HT-29 (cell line): ENCODE measurements around the gene SNAP25. TPM values are rescaled to one million over a fixed set of nuclear protein-coding genes. Genes with fewer than 3 reads are reported as not detected.

Experiments used
- DNase-seq: peaks from one replicate; pipeline ENCODE4 v3.0.0-alpha.2; 2015; ENCODE audit warnings: low spot score
- total RNA-seq: library from RNA; depleted of rRNA; stranded (reverse); fragments of >200 nt; shearing (Covaris generic); gene quantifications from 2 replicates; pipeline ENCODE4 v1.2.3, GENCODE V29; 2014

SNAP25 gene
- total RNA-seq, 1 experiment from 2014 or later, result not detected

GRCh38 chr20:10304471-10305046 is 85.9 kb downstream of the SNAP25 start:
- DNase-seq, result no peak

DNA sequence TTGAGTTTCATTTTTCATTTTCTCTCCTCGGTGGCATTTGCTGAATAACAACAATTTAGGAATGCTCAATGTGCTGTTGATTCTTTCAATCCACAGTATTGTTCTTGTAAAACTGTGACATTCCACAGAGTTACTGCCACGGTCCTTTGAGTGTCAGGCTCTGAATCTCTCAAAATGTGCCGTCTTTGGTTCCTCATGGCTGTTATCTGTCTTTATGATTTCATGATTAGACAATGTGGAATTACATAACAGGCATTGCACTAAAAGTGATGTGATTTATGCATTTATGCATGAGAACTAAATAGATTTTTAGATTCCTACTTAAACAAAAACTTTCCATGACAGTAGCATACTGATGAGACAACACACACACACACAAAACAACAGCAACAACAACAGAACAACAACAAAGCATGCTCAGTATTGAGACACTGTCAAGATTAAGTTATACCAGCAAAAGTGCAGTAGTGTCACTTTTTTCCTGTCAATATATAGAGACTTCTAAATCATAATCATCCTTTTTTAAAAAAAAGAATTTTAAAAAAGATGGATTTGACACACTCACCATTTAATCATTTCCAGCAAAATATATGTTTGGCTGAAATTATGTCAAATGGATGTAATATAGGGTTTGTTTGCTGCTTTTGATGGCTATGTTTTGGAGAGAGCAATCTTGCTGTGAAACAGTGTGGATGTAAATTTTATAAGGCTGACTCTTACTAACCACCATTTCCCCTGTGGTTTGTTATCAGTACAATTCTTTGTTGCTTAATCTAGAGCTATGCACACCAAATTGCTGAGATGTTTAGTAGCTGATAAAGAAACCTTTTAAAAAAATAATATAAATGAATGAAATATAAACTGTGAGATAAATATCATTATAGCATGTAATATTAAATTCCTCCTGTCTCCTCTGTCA is 88.1 kb downstream of the SNAP25 start:
- no peak for DNase-seq

- DNase-seq, result no peak
Measured at GRCh38 chr20:10307359-10307735, 88.7 kb downstream of the SNAP25 start.

DNA sequence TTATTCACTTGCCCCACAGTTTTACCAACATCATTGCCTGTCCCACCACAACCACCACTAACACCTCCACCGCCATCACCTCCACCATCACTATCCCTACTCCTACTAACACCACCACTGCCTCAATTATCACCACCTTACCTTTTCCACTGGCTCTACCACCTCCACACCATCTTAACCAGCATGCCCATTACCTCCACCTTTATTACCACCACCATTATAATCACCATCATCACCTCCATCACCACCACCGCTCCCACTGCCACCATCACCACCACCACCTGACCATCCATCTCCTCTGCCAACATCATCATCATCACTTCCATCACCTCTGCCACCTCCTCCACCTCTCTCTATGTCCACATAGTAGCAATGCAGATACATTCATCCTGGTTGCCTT is 90.0 kb downstream of the SNAP25 start:
- no peak for DNase-seq

GRCh38 chr20:10309326-10309725 is 90.7 kb downstream of the SNAP25 start:
- no peak for DNase-seq

DNA sequence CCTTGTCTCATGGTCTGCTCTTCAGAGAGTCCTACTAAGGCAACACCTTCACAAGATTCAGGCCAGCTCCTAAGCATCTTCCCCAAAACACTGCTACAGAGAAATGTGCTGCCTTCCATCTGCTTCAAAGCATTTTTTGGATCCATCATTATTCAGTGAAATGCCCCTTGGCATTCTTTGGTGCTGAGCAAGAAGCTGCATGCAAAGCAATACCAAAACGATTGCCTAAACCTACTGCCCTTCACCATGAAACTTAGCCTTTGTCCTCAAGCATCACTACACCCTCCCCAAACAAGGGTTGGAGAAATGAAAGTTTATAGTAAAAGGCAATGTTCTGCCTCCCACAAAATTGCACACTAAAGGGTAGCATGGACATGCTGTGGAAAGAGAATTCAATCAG is 93.5 kb downstream of the SNAP25 start:
- no peak for DNase-seq

DNA sequence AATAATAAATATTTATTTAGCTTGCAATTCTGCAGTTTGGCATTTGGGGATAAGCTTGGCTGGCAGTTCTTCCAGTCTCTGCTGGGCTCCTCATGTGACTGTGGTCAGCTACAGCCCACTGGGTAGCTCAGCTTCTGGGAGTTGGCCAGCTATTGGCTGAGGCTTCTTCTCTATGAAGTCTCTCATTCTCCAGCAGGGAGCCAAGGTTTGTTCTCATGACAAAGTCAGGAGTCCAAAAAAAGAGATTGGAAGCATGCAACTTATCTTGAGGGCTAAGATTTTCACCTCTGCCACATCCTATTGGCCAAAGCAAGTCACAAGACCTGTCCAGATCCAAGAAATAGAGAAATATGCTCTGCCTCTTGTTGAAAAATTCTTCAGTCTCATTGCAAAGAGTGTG is 94.6 kb downstream of the SNAP25 start:
- no peak for DNase-seq

DNA sequence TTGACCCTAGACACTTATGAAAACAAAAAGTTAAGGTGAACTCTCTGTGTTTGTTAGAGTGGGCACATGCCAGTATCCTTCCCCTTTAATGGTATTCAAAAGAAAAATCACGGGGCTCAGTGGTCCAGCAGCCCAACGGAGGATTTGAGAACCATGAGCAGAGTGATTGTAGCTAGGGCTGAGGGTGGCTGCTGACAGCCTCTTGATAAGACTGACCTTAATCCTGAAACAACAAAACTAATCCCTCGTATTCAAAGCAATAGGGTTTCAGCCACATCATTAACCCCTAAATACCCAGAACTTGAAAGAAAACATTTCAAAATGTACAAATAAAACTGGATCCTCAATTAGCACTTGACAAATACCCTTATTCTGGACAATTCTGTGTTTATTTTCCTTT is 95.1 kb downstream of the SNAP25 start:
- DNase-seq, result no peak

GRCh38 chr20:10314198-10314597 is 95.6 kb downstream of the SNAP25 start:
- DNase-seq, result no peak

GRCh38 chr20:10315138-10315537 is 96.5 kb downstream of the SNAP25 start:
- DNase-seq, result no peak

DNA sequence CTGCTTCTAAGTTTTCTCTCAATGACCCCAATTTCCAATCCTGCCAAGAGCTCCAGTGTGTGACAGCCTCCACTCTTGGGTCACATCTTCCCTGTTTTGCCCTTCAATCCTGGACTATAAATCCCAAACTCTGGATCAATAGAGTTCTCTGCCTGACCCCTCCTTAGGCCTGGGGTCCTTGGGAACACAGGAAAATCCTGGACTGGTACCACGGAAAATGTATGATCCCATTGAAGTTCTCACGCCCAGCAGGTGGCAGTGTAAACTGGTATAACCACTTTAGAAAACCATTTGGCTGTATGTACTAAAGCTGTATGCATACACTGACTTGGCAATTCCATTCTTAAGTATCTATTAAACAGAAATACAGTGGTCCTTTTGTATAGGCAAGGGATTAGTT is 98.0 kb downstream of the SNAP25 start:
- DNase-seq, result peak; percentile 48

GRCh38 chr20:10318291-10319024 is 99.8 kb downstream of the SNAP25 start:
- no peak for DNase-seq

- DNase-seq, result no peak
Measured at GRCh38 chr20:10319855-10320254, 101.2 kb downstream of the SNAP25 start.

DNA sequence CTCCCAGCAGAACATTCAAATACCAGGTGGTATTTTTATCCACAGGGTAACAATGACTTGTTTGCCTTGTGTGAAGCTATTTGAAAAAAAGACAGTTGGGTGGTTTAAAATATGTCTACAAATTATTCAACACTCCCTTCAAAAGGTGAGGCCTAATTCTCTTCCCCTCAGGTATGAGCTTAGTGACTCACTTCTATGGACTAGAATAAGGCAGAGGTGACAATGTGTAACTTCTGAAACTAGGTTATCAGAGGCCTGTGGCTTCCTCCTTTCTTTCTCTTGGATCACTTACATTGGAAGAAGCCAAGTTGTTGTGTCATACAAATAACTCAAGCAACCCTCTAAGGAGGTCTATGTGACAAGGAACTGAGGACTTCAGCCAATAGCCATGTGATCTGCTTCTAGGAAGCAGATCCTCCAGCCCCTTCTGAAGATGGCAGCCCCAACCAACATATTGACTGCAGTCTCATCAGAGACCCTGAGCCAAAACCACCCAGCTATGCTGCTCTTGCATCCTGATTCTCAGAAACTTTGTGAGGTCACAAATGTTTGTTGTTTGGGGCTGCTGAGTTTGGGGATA is 102.6 kb downstream of the SNAP25 start:
- no peak for DNase-seq

DNA sequence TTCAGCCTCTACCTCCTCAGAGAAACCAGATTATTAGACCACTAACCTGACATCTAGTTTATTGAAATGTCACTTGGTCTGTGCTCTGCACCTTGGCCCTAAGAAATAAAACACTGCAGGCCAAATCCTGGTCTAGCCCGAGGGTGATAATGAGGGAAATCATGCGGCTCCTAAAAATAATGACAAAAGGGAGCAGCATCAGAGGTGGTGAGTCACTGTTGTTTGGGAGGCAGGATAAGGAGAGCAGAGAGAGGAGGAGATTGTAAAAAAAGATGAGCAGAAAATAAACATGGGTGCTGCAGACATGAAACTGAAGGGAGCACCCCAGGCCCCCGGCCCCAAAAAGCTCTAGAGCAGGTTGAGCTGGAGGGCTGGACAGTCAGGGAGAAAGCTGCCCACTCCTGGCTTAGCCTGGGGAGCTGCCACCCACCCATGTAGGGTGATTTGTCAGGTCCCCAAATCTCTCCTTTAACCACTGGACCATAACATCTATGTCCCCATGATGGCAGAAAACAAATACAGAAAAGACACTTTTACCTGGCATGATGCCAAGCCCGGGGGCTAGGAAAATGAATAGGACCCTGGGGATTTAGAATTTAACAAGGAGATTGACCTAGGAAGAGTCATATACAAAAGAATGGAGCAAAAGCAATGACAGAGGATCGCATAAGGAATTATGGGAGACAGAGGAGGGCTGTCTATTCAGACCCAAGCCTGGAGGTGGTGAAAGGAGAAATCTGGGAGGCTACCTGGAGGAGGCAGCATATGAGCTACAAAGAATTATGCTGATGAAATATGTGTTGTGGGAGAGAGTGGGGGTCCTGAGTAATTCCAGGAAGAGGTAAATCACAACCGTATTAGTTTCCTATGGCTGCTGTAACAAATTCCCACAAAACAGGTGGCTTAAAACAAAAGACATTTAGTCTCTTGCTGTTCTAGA is 103.7 kb downstream of the SNAP25 start:
- no peak for DNase-seq

GRCh38 chr20:10323729-10324128 is 105.1 kb downstream of the SNAP25 start:
- DNase-seq, result no peak

- DNase-seq, result no peak
Measured at GRCh38 chr20:10324198-10324847, 105.7 kb downstream of the SNAP25 start.

- DNase-seq, result no peak
Measured at GRCh38 chr20:10328897-10329255, 110.2 kb downstream of the SNAP25 start.

DNA sequence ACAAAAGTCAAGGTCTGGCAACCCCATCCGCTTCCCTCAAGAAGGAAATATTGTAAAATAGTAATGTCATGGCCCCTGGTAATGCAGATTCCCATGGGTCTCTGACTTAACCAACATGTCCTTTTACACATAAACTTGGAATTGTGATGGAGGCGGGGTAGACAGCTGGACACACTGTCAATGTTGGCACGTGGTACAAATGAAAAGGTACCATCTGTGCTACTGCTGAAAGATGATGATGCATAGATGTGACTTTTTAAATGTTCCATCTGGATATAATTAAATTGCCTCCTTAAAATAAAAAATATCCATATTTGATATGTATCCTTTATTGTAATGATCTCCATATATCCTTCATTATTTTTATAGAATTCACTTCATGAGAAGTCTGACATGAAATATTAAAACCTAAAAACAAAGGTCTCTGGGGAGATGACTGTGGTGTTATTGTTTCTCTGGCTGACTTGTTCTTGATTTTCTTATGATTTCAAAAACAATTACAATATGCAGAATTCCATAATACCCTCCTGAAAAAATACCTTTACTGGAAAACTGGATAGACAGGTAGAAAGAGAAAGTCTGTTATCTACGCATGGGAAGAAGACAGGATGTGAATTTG is 110.9 kb downstream of the SNAP25 start:
- DNase-seq, result no peak

GRCh38 chr20:10330071-10330470 is 111.4 kb downstream of the SNAP25 start:
- DNase-seq, result no peak
